OCI-LY1 (cell line): ENCODE data around the gene NFIB.

Experiments used
- H2AFZ ChIP-seq: fragments of 200-600 bp; sonication (generic), shearing (Covaris generic); 2 replicates; pipeline ENCODE4 v1.6.0; 2014; ENCODE audit warnings: antibody characterized with exemption, mild to moderate bottlenecking, low read length
- H3F3A ChIP-seq: fragments of 200-600 bp; sonication (generic), shearing (Covaris generic); 2 replicates; pipeline ENCODE4 v1.6.0; 2014; ENCODE audit warnings: mild to moderate bottlenecking, antibody characterized with exemption, low read length, moderate library complexity; ENCODE audit not compliant: insufficient read depth
- H3K27ac ChIP-seq: fragments of 200-600 bp; sonication (generic); 2 replicates; pipeline ENCODE4 v1.5.1; 2014; ENCODE audit warnings: low read length, mixed run types, mild to moderate bottlenecking, low read depth; ENCODE audit not compliant: poor library complexity, severe bottlenecking
- H3K27me3 ChIP-seq: fragments of 200-600 bp; sonication (generic); 2 replicates; pipeline ENCODE4 v1.6.0; 2014; ENCODE audit warnings: antibody characterized with exemption, mild to moderate bottlenecking, low read length, moderate library complexity; ENCODE audit not compliant: insufficient read depth
- H3K36me3 ChIP-seq: fragments of 200-600 bp; sonication (generic); 2 replicates; pipeline ENCODE4 v1.6.1; 2014; ENCODE audit warnings: mild to moderate bottlenecking, antibody characterized with exemption, low read length, moderate library complexity, mixed read lengths; ENCODE audit not compliant: insufficient read depth
- H3K4me1 ChIP-seq: fragments of 200-600 bp; sonication (generic); 2 replicates; pipeline ENCODE4 v1.5.1; 2014; ENCODE audit warnings: mild to moderate bottlenecking, low read length, moderate library complexity; ENCODE audit not compliant: insufficient read depth, severe bottlenecking
- H3K4me2 ChIP-seq: fragments of 200-600 bp; sonication (generic), shearing (Covaris generic); 2 replicates; pipeline ENCODE4 v1.6.1; 2014; ENCODE audit warnings: low read length
- H3K4me3 ChIP-seq: fragments of 200-600 bp; sonication (generic); 2 replicates; pipeline ENCODE4 v1.5.1; 2014; ENCODE audit warnings: low read length, low read depth, mild to moderate bottlenecking, mixed read lengths; ENCODE audit not compliant: poor library complexity, severe bottlenecking
- H3K79me2 ChIP-seq: fragments of 200-600 bp; shearing (Covaris generic); 2 replicates; pipeline ENCODE4 v1.6.1; 2016; ENCODE audit warnings: mixed run types, low read length, mixed read lengths; ENCODE audit not compliant: insufficient read depth
- H3K9ac ChIP-seq: fragments of 200-600 bp; sonication (generic), shearing (Covaris generic); 2 replicates; pipeline ENCODE4 v1.6.1; 2014; ENCODE audit warnings: mild to moderate bottlenecking, low read length, mixed read lengths
- H3K9me2 ChIP-seq: fragments of 200-600 bp; sonication (generic), shearing (Covaris generic); 2 replicates; pipeline ENCODE4 v1.6.1; 2014; ENCODE audit warnings: low read depth, mild to moderate bottlenecking, low read length, mixed read lengths
- H3K9me3 ChIP-seq: fragments of 200-600 bp; shearing (Covaris generic); 2 replicates; pipeline ENCODE4 v1.6.1; 2014; ENCODE audit warnings: low read length, mixed read lengths
- H4K20me1 ChIP-seq: fragments of 200-600 bp; sonication (generic), shearing (Covaris generic); 2 replicates; pipeline ENCODE4 v1.6.0; 2016; ENCODE audit warnings: mild to moderate bottlenecking, low read length; ENCODE audit not compliant: insufficient read depth
- CTCF ChIP-seq: fragments of 200-600 bp; sonication (generic), shearing (Covaris generic); IDR thresholded peaks from 2 replicates; pipeline ENCODE4 v1.5.1; 2017; ENCODE audit warnings: mild to moderate bottlenecking, antibody characterized with exemption, low read length, moderate library complexity, mixed read lengths
- EZH2 ChIP-seq: fragments of 200-600 bp; sonication (generic), shearing (Covaris generic); IDR thresholded peaks from 2 replicates; pipeline ENCODE4 v1.8.0; 2017; ENCODE audit warnings: borderline replicate concordance, mixed run types, mild to moderate bottlenecking, antibody characterized with exemption, low read length, moderate library complexity, mixed read lengths

The NFIB gene

GRCh38 chr9:14303100-14303499 is 10.8 kb downstream of the NFIB start:
- no peaks in the 10 kb centered on the region for H3K9me3 ChIP-seq
- TF ChIP-seq EZH2, result no peak
- no peak for TF ChIP-seq CTCF
- H3K9ac ChIP-seq, result no peak overlapping the region
- H3K79me2 ChIP-seq, result no peaks in the 10 kb centered on the region
- no peaks in the 10 kb centered on the region for H4K20me1 ChIP-seq
- H3K27me3 ChIP-seq, result no peaks in the 10 kb centered on the region
- H3F3A ChIP-seq, result no peaks in the 10 kb centered on the region
- H3K9me2 ChIP-seq, result no peaks in the 10 kb centered on the region
- no peak overlapping the region for H3K27ac ChIP-seq
- H3K36me3 ChIP-seq, result no peaks in the 10 kb centered on the region; the same call in 1 of the 2 replicates
- no peak overlapping the region for H2AFZ ChIP-seq
- H3K4me1 ChIP-seq, result no peaks in the 10 kb centered on the region
- H3K4me2 ChIP-seq, result no peak overlapping the region
- H3K4me3 ChIP-seq, result no peak overlapping the region

- Histone ChIP-seq H3K79me2 (no peaks in the 10 kb centered on the region), H4K20me1 (no peaks in the 10 kb centered on the region)
Measured at GRCh38 chr9:14302405-14302804, 11.5 kb downstream of the NFIB start.

GRCh38 chr9:14301583-14302021 is 12.3 kb downstream of the NFIB start:
- no peaks in the 10 kb centered on the region for H4K20me1 ChIP-seq
- H3K79me2 ChIP-seq, result no peaks in the 10 kb centered on the region
- H2AFZ ChIP-seq, result no peak overlapping the region
- H3K27ac ChIP-seq, result no peak overlapping the region
- H3K4me1 ChIP-seq, result no peaks in the 10 kb centered on the region
- no peaks in the 10 kb centered on the region for H3F3A ChIP-seq
- no peak overlapping the region for H3K9ac ChIP-seq
- H3K36me3 ChIP-seq, result no peaks in the 10 kb centered on the region; the same call in 1 of the 2 replicates
- H3K4me3 ChIP-seq, result no peak overlapping the region
- no peak for TF ChIP-seq CTCF
- no peak for TF ChIP-seq EZH2
- no peaks in the 10 kb centered on the region for H3K9me3 ChIP-seq
- no peak overlapping the region for H3K4me2 ChIP-seq
- no peaks in the 10 kb centered on the region for H3K9me2 ChIP-seq
- no peaks in the 10 kb centered on the region for H3K27me3 ChIP-seq

More at GRCh38 chr9:14302405-14302804, 11.5 kb downstream of the NFIB start:
- Histone ChIP-seq H3K9me2 (no peaks in the 10 kb centered on the region), H3K4me2 (no peak overlapping the region), H3K9ac (no peak overlapping the region), H3K4me3 (no peak overlapping the region), H2AFZ (no peak overlapping the region), H3K27me3 (no peaks in the 10 kb centered on the region), H3K36me3 (no peaks in the 10 kb centered on the region; the same call in 1 of the 2 replicates), H3F3A (no peaks in the 10 kb centered on the region), H3K27ac (no peak overlapping the region), H3K4me1 (no peaks in the 10 kb centered on the region), H3K9me3 (no peaks in the 10 kb centered on the region)
- TF ChIP-seq EZH2 (no peak), CTCF (no peak)
